D721Med (cell line): ENCODE data around the gene TSSK3.
A peak's percentile ranks its signal among the peaks of the same experiment; 100 is the strongest.

ENCODE experiments used
- DNase-seq: peaks from one replicate; pipeline ENCODE4 v3.0.0; 2011; ENCODE audit warnings: low spot score; ENCODE audit not compliant: insufficient read length
- FAIRE-seq: peaks from 2 replicates; lab custom pipeline; 2011; peaks lifted over from hg19 to GRCh38; lab: Jason Lieb, UNC
- CTCF ChIP-seq: IDR thresholded peaks from 2 replicates; pipeline ENCODE4 v1.5.1; 2012; ENCODE audit warnings: mild to moderate bottlenecking, control low read depth; ENCODE audit not compliant: insufficient read depth; ENCODE audit errors: missing control alignments

TSSK3 gene

DNA sequence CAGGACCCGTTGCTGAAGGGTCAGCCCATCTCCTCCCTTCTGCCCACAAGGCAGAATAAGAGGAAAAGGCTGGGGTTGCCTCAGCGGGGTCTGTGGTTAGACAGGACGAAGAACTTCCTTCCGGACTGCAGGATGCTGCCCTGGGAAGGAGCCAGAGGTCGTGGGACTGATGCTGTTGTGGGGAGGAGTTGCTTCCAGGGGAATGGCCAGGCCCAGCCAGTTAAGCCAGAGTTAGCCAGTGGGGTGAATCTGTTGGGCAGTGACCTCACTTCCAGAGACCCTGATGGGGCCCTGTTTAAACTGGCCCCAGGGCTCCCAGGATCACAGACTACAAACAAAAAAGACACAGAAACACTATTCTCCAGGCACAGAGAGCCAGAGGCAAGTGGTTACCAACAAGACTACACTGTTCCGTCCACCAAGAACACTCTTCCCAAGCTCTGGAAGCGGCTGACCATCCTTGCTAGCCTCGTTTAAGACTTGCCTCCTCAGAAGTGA is 13.1 kb upstream of the TSSK3 start:
- DNase-seq: no peak
- TF ChIP-seq CTCF: no peak
- no peak for FAIRE-seq

DNA sequence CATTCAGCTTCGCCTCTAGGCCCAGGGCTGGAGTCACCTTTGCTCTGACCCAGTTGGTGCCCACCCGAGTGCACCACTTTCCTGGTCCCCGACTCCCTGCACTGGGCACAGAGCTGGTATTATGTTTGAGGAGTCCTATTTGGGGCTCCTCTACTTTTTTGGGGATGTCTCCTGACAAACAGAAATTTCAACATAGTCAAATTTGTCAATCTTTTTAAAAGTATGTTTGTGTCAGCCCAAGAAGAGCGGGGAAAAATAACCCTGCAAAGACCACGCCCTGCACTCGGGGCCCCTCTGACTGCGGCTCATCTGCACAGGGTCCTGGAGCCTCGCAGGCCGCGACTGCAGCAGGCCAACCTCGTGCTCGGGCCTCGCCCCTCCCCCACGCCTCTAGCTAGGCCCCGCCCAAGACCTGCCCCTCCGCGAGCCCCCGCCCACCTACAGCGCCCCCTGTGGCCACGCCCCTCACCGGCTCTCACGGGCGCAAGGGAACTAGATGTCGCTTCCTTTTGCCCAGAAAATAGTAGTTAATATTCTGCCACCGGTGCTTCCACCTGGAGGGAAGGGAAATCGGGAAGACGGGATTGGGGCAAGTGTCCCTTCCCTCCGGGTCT is 11.4 kb upstream of the TSSK3 start:
- FAIRE-seq: no peak
- TF ChIP-seq CTCF: peak; percentile 28
- peak; percentile 65 for DNase-seq

- FAIRE-seq (no peak), DNase-seq (peak; percentile 87)
- no peak for TF ChIP-seq CTCF
Observed at GRCh38 chr1:32351399-32352238, 10.7 kb upstream of the TSSK3 start.

DNA sequence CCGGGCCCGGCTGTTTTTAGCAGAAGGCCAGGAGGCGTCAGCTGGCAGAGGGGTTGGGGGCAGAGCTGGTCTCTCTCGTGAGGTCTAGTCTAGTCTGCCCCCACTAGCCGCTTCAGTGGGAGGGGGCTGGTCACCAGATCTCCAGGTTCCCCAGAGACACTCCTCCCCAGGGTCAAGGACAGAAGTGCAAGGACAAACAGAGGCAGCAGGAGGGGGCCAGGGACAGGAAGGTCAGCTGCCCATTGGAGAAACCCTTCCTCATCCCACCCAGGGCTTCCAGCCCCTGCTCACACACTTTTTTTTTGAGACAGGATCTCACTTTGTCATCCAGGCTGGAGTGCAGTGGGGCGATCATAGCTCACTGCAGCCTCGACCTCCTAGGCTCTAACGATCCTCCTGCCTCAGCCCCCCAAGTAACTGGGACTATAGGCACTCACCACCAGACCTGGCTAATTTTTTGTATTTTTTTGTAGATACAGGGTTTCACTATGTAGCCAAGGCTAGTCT is 10.0 kb upstream of the TSSK3 start:
- FAIRE-seq: no peak
- TF ChIP-seq CTCF: no peak
- DNase-seq: no peak

GRCh38 chr1:32352831-32353383 is 9.4 kb upstream of the TSSK3 start:
- TF ChIP-seq CTCF: no peak
- DNase-seq: no peak
- FAIRE-seq: no peak

GRCh38 chr1:32353431-32353830 is 8.9 kb upstream of the TSSK3 start:
- TF ChIP-seq CTCF: no peak
- DNase-seq: no peak
- FAIRE-seq: no peak
